Suprapubic skin (tissue), 3 donors: Measurements from ENCODE around the gene TECTA.

Experiments
- CTCF ChIP-seq, 2 donors: fragments of 200-600 bp in 1 of 2; fragments of 450-650 bp in 1 of 2; sonication (generic) in 1 of 2; IDR thresholded peaks; one replicate each; pipeline ENCODE4 v1.5.1; 2016 to 2019; ENCODE audit warnings: antibody characterized with exemption in 2 of 2, mild to moderate bottlenecking in 1 of 2, moderate library complexity in 1 of 2
- EP300 ChIP-seq: sonication (generic); formaldehyde crosslinking; IDR thresholded peaks from one replicate; pipeline ENCODE4 v1.6.1; 2017; ENCODE audit warnings: antibody characterized with exemption
- POLR2A ChIP-seq, 2 donors: fragments of 450-650 bp; IDR thresholded peaks; one replicate each; pipeline ENCODE4 v1.6.1; 2017; ENCODE audit warnings: antibody characterized with exemption in 2 of 2, mild to moderate bottlenecking in 2 of 2, moderate library complexity in 2 of 2

GRCh38 chr11:121161349-121161917, 60.4 kb downstream of the TECTA start:
- no peak for TF ChIP-seq CTCF (IDR thresholded peaks at IDR 0.05)
- no peak for TF ChIP-seq EP300
- TF ChIP-seq POLR2A (IDR thresholded peaks at IDR 0.05): no peak
